Tibial nerve (tissue), 4 donors: ENCODE measurements around the gene DBF4.

ENCODE experiments used
- EP300 ChIP-seq, 2 donors: sonication (generic); formaldehyde crosslinking; IDR thresholded peaks; one replicate each; pipeline ENCODE4 v1.6.1; 2017; ENCODE audit warnings: antibody characterized with exemption in 2 of 2, mild to moderate bottlenecking in 1 of 2
- POLR2A ChIP-seq, 2 donors: fragments of 450-650 bp; IDR thresholded peaks; one replicate each; pipeline ENCODE4 v1.6.1; 2017; ENCODE audit warnings: antibody characterized with exemption in 2 of 2, mild to moderate bottlenecking in 2 of 2, moderate library complexity in 2 of 2
- TF ChIP-seq, protein P1 (sequence below), 5 experiments: fragments of 200-600 bp in 3 of 5; fragments of 450-650 bp in 2 of 5; sonication (generic) in 3 of 5; IDR thresholded peaks; one replicate each; pipeline ENCODE4 v1.5.1; 2016 to 2019; ENCODE audit warnings: antibody characterized with exemption in 5 of 5, mild to moderate bottlenecking in 3 of 5, moderate library complexity in 2 of 5

DNA sequence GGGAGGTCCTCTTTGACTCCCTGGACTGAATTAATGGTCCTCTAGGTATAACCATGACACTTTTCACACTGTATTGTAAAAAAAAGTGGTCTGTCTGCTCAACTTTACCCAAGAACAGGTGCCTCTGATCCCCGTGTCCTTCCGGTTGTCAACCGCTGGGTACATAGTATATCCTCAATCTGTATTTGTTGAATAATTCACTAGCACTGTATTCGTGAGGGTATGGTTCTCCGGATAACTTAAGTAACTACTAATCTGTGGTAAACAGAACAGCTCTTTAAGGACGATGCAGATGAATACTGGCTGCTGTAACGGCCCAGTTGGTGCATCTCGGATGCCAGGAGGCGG, 57.3 kb downstream of the DBF4 start:
- TF ChIP-seq, protein P1, sequence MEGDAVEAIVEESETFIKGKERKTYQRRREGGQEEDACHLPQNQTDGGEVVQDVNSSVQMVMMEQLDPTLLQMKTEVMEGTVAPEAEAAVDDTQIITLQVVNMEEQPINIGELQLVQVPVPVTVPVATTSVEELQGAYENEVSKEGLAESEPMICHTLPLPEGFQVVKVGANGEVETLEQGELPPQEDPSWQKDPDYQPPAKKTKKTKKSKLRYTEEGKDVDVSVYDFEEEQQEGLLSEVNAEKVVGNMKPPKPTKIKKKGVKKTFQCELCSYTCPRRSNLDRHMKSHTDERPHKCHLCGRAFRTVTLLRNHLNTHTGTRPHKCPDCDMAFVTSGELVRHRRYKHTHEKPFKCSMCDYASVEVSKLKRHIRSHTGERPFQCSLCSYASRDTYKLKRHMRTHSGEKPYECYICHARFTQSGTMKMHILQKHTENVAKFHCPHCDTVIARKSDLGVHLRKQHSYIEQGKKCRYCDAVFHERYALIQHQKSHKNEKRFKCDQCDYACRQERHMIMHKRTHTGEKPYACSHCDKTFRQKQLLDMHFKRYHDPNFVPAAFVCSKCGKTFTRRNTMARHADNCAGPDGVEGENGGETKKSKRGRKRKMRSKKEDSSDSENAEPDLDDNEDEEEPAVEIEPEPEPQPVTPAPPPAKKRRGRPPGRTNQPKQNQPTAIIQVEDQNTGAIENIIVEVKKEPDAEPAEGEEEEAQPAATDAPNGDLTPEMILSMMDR (IDR thresholded peaks at IDR 0.05) = no peak
- TF ChIP-seq POLR2A (IDR thresholded peaks at IDR 0.05) = no peak
- TF ChIP-seq EP300 (IDR thresholded peaks at IDR 0.05) = no peak
